OCI-LY7 (cell line): Measurements from ENCODE around the gene SPATA31D3.

Experiments
- EZH2phosphoT487 ChIP-seq: fragments of 200-600 bp; sonication (generic); IDR thresholded peaks from 2 replicates; pipeline ENCODE4 v1.6.1; 2018; ENCODE audit warnings: low read depth, borderline replicate concordance, mild to moderate bottlenecking, mixed run types, antibody characterized with exemption, low read length, moderate library complexity, mixed read lengths
- TF ChIP-seq, protein P1 (sequence below): fragments of 200-600 bp; sonication (generic); conservative IDR thresholded peaks from 2 replicates; pipeline ENCODE4 v1.5.1; 2014; ENCODE audit warnings: mild to moderate bottlenecking, antibody characterized with exemption, low read length, moderate library complexity, mixed read lengths

- TF ChIP-seq, protein P1, sequence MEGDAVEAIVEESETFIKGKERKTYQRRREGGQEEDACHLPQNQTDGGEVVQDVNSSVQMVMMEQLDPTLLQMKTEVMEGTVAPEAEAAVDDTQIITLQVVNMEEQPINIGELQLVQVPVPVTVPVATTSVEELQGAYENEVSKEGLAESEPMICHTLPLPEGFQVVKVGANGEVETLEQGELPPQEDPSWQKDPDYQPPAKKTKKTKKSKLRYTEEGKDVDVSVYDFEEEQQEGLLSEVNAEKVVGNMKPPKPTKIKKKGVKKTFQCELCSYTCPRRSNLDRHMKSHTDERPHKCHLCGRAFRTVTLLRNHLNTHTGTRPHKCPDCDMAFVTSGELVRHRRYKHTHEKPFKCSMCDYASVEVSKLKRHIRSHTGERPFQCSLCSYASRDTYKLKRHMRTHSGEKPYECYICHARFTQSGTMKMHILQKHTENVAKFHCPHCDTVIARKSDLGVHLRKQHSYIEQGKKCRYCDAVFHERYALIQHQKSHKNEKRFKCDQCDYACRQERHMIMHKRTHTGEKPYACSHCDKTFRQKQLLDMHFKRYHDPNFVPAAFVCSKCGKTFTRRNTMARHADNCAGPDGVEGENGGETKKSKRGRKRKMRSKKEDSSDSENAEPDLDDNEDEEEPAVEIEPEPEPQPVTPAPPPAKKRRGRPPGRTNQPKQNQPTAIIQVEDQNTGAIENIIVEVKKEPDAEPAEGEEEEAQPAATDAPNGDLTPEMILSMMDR = no peak
- no peak for TF ChIP-seq EZH2phosphoT487
Observed at GRCh38 chr9:81964218-81965171, 21.2 kb downstream of the SPATA31D3 start.
